PFSK-1 (cell line): Measurements from ENCODE around the gene ARHGEF26.

Experiments
- FOXP2 ChIP-seq: optimal IDR thresholded peaks from 2 replicates; pipeline ENCODE3; 2011; ENCODE audit warnings: borderline replicate concordance, control low read depth, inconsistent platforms; ENCODE audit not compliant: insufficient read depth; ENCODE audit errors: extremely low read length, extremely low read depth
- POLR2AphosphoS5 ChIP-seq: IDR thresholded peaks from 2 replicates; pipeline ENCODE4 v1.6.1; 2012; ENCODE audit warnings: low read depth, mild to moderate bottlenecking, control low read depth, low read length, moderate library complexity
- SIN3A ChIP-seq: IDR thresholded peaks from 2 replicates; pipeline ENCODE4 v1.6.1; 2012; ENCODE audit warnings: mild to moderate bottlenecking, low read length, moderate library complexity, borderline replicate concordance; ENCODE audit not compliant: insufficient read depth
- TAF1 ChIP-seq: IDR thresholded peaks from 2 replicates; pipeline ENCODE4 v1.6.1; 2012; ENCODE audit warnings: low read length, control low read depth, borderline replicate concordance; ENCODE audit not compliant: insufficient read depth

DNA sequence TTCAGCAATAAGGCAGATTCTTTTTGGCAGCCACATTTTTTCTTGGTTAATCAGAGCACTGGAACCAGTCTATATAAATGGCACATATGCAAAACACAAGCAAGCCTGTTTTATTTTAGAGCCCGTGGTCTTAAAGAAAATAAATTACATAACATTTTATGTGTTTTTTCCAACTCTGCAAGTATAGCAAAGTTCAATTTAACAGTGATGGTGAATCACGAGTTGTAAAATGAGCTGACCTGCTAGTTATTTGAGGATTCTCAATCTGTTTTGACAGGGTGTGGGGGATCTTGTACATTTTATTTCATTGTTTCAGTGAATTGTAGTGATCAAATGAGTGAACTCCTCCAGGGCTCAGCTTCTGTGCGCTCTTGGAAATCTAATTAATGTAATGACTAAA, 2.7 kb downstream of the ARHGEF26 start:
- TF ChIP-seq POLR2AphosphoS5 (no peak), SIN3A (no peak), FOXP2 (no peak), TAF1 (no peak)
